ENCODE results near the gene INPP4A.
A peak's percentile ranks its signal among the peaks of the same experiment; 100 is the strongest.

Gene INPP4A

DNA sequence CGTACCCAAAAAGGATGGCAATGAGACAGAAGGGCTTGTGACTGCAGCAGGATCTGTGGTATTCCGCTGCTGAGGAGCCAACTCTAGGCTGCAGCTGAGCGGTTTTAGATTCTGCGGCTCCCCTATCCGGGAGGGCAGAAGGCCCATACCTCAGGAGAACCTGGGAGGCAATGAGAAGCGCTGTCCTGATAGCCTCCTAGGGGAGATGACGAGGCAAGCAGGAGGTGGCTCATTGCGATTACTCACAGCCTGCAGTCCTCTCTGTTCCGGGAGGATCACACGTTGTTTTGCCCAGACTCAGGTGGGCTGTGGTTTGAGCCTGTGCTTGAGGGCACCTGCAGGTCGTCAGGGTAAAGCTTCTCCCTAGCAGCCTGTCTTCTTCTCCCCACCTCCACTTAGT lies 98.6 kb downstream of the INPP4A start:
- TF ChIP-seq CTCF (IDR thresholded peaks at IDR 0.05; ENCODE audit: insufficient read depth, low read depth, low read length, missing control alignments), result no peak
- H3K4me3 ChIP-seq (ENCODE audit: low read depth, low read length), result no peak overlapping the region
- DNase-seq (ENCODE audit: low read depth), result no peak

GRCh38 chr2:98543842-98544241 lies 99.2 kb downstream of the INPP4A start:
- no peak for DNase-seq (ENCODE audit: low read depth)
- TF ChIP-seq CTCF (IDR thresholded peaks at IDR 0.05; ENCODE audit: insufficient read depth, low read depth, low read length, missing control alignments), result no peak
- H3K4me3 ChIP-seq (ENCODE audit: low read depth, low read length), result no peak overlapping the region

- no peak overlapping the region for H3K4me3 ChIP-seq (ENCODE audit: low read depth, low read length)
- DNase-seq (ENCODE audit: low read depth), result no peak
- no peak for TF ChIP-seq CTCF (IDR thresholded peaks at IDR 0.05; ENCODE audit: insufficient read depth, low read depth, low read length, missing control alignments)
Measured at GRCh38 chr2:98545591-98545990, 100.9 kb downstream of the INPP4A start.

- no peak overlapping the region for H3K4me3 ChIP-seq (ENCODE audit: low read depth, low read length)
- no peak for DNase-seq (ENCODE audit: low read depth)
- no peak for TF ChIP-seq CTCF (IDR thresholded peaks at IDR 0.05; ENCODE audit: insufficient read depth, low read depth, low read length, missing control alignments)
Measured at GRCh38 chr2:98546186-98546585, 101.5 kb downstream of the INPP4A start.

DNA sequence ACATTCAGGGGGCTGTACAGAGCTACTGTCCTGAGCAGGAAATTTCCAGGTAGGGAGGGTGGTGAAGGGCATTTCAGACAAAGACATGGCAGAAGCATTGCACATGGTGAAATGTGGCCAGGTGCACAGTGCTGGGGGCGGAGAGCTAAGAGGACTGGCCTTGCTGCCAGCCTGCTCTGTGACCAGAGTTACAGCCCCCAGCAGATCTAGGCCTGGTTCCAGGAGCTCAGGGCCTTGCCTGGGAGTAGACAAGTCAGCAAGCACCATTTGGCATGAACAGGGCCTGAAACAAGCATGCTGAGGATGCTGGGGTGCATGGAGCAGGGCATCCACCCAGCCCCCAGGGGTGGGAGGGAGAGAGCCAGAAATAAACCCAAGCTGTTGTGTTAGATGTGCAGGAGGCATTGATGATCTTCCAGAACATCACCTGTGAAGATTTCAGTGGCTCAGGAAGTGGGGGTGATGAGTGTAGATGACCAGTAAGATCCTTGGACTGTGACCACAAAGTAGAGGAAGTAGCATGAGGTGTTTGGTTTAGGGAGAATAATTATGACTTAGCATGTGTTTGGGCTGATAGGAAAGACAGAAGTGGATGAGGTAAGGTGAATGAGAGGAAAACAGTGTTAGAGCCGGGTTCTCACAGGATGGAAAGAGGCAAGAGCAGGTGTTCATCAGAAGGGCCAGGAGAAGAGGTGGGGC lies 102.6 kb downstream of the INPP4A start:
- no peak for TF ChIP-seq CTCF (IDR thresholded peaks at IDR 0.05; ENCODE audit: insufficient read depth, low read depth, low read length, missing control alignments)
- H3K4me3 ChIP-seq (ENCODE audit: low read depth, low read length), result no peak overlapping the region
- peak; percentile 42 for DNase-seq (ENCODE audit: low read depth)

GRCh38 chr2:98548920-98549818 lies 104.5 kb downstream of the INPP4A start:
- TF ChIP-seq CTCF (IDR thresholded peaks at IDR 0.05; ENCODE audit: insufficient read depth, low read depth, low read length, missing control alignments), result no peak
- no peak overlapping the region for H3K4me3 ChIP-seq (ENCODE audit: low read depth, low read length)
- DNase-seq (ENCODE audit: low read depth), result peak; percentile 69

All from GM12865 (cell line).